Omental fat pad (tissue), 4 donors: ENCODE results near the gene GMEB1. TPM values are rescaled to one million over a fixed set of nuclear protein-coding genes. Genes with fewer than 3 reads are reported as not detected.
A peak's percentile ranks its signal among the peaks of the same experiment; 100 is the strongest.
"Not testable (repeated sequence)": the region's sequence is repeated elsewhere in the genome, so short reads cannot be mapped to it uniquely, and the experiment has no call there.

ENCODE experiments used
- ATAC-seq: fragments of 150-250 bp; one replicate; pipeline ENCODE4 v1.9.1; 2016; ENCODE audit warnings: mild to moderate bottlenecking, moderate library complexity; ENCODE audit not compliant: low FRiP score
- DNase-seq: peaks from one replicate; pipeline ENCODE4 v3.0.0-alpha.2; 2019; ENCODE audit warnings: low spot score
- CTCF ChIP-seq, 3 donors: fragments of 450-650 bp; IDR thresholded peaks; one replicate each; pipeline ENCODE4 v1.5.1; 2016 to 2017; ENCODE audit warnings: antibody characterized with exemption in 3 of 3, mild to moderate bottlenecking in 3 of 3, moderate library complexity in 2 of 3
- total RNA-seq, 4 donors: library from RNA; depleted of rRNA; stranded (reverse); fragments of >200 nt; gene quantifications; one replicate each; pipeline ENCODE4 v1.1.0, GENCODE V29; 2016

The GMEB1 gene
- total RNA-seq, 4 donors from 2014 or later = 7.0 to 14.4 (median 13.2) TPM

- ATAC-seq (no peak), DNase-seq (no peak)
- TF ChIP-seq CTCF (IDR thresholded peaks at IDR 0.05) = no peak
Observed at GRCh38 chr1:28644494-28644893, 24.1 kb upstream of the GMEB1 start.

- not testable (repeated sequence) for ATAC-seq, DNase-seq
Observed at GRCh38 chr1:28645406-28645805, 23.2 kb upstream of the GMEB1 start.

- TF ChIP-seq CTCF (IDR thresholded peaks at IDR 0.05) = no peak
- ATAC-seq = no peak
- no peak for DNase-seq
Observed at GRCh38 chr1:28646040-28646439, 22.5 kb upstream of the GMEB1 start.

- TF ChIP-seq CTCF (IDR thresholded peaks at IDR 0.05) = no peak
Observed at GRCh38 chr1:28648008-28648473, 20.5 kb upstream of the GMEB1 start.

GRCh38 chr1:28648474-28649198, 19.9 kb upstream of the GMEB1 start, which contains the start of gene RNU11:
RNU11 (plus strand) TSS chr1:28648600.
- peak; percentile 79 for ATAC-seq
- no peak for TF ChIP-seq CTCF (IDR thresholded peaks at IDR 0.05)
- peak; percentile 64 for DNase-seq

More at GRCh38 chr1:28648008-28648473, 20.5 kb upstream of the GMEB1 start:
- ATAC-seq (peak; percentile 86), DNase-seq (no peak)

GRCh38 chr1:28653063-28653462, 15.5 kb upstream of the GMEB1 start:
- not testable (repeated sequence) for ATAC-seq, DNase-seq

GRCh38 chr1:28653870-28654269, 14.7 kb upstream of the GMEB1 start:
- ATAC-seq, DNase-seq: not testable (repeated sequence)

GRCh38 chr1:28655448-28656311, 12.9 kb upstream of the GMEB1 start:
- DNase-seq, ATAC-seq: not testable (repeated sequence)

- DNase-seq (no peak), ATAC-seq (no peak)
- TF ChIP-seq CTCF (IDR thresholded peaks at IDR 0.05) = no peak
Observed at GRCh38 chr1:28656335-28656734, 12.2 kb upstream of the GMEB1 start.
